B cell (primary cell): ENCODE measurements around the gene KIF26B. TPM values are rescaled to one million over a fixed set of nuclear protein-coding genes. Genes with fewer than 3 reads are reported as not detected.

Experiments
- ATAC-seq: fragments of 200-7000 bp; cut with Tn5 transposase; one replicate; pipeline ENCODE4 v1.10.0; 2021; ENCODE audit warnings: low read depth, mild to moderate bottlenecking, moderate number of reproducible peaks, moderate library complexity
- CTCF ChIA-PET: fragments of 350-600 bp; sonication (Branson Sonifier 250); formaldehyde crosslinking; loops from one replicate; lab custom pipeline; 2021; ENCODE audit warnings: antibody characterized with exemption, inconsistent platforms; lab: Charles Lee
- POLR2A ChIA-PET: fragments of 350-600 bp; sonication (Branson Sonifier 250); formaldehyde crosslinking; loops from one replicate; lab custom pipeline; 2021; ENCODE audit warnings: antibody characterized with exemption; lab: Charles Lee
- DNase-seq: peaks from one replicate; pipeline ENCODE4 v3.0.0; 2013
- H2AFZ ChIP-seq: 2 replicates; pipeline ENCODE4 v1.6.1; 2012; ENCODE audit warnings: mild to moderate bottlenecking, low read depth, low read length; ENCODE audit not compliant: insufficient read depth, poor library complexity, severe bottlenecking
- H3K27ac ChIP-seq, 2 donors: 1 replicate in 1 of 2; 2 replicates in 1 of 2; pipeline ENCODE4 v1.5.1; 2012 to 2013; ENCODE audit warnings: low read length in 2 of 2, mild to moderate bottlenecking in 2 of 2, moderate library complexity in 1 of 2
- H3K27me3 ChIP-seq, 4 experiments: fragments of 200-600 bp in 1 of 4; sonication (generic) in 1 of 4; replicated peaks in 1 of 4; 1 replicate in 2 of 4; 2 replicates in 2 of 4; pipeline versions ENCODE4 v1.6.1 to v1.7.0; 2013 to 2016; ENCODE audit warnings: low read length in 3 of 4, mild to moderate bottlenecking in 2 of 4, mixed read lengths in 1 of 4, moderate library complexity in 1 of 4; ENCODE audit not compliant: insufficient read depth in 4 of 4, control insufficient read depth in 3 of 4; ENCODE audit errors: control extremely low read depth in 1 of 4
- H3K36me3 ChIP-seq, 2 experiments: replicated peaks in 1 of 2; 1 replicate in 1 of 2; 2 replicates in 1 of 2; pipeline versions ENCODE4 v1.6.1 to v1.7.1; 2013; ENCODE audit warnings: low read length in 1 of 2; ENCODE audit not compliant: insufficient read depth in 2 of 2, control insufficient read depth in 1 of 2; ENCODE audit errors: control extremely low read depth in 1 of 2, extremely low read depth in 1 of 2
- H3K4me1 ChIP-seq, 2 donors: fragments of 200-600 bp in 1 of 2; sonication (generic) in 1 of 2; 1 replicate in 1 of 2; 2 replicates in 1 of 2; pipeline versions ENCODE4 v1.5.1 to v1.6.1; 2013 to 2017; ENCODE audit warnings: low read length in 2 of 2; ENCODE audit not compliant: control insufficient read depth in 2 of 2, insufficient read depth in 2 of 2
- H3K4me2 ChIP-seq: replicated peaks from 2 replicates; pipeline ENCODE3; 2012; ENCODE audit warnings: mild to moderate bottlenecking, low read depth, low read length; ENCODE audit not compliant: poor library complexity, severe bottlenecking
- H3K4me3 ChIP-seq, 5 experiments: fragments of 200-600 bp in 1 of 5; sonication (generic) in 1 of 5; 1 replicate in 3 of 5; 2 replicates in 2 of 5; pipeline versions ENCODE4 v1.5.1 to v1.7.0; 2011 to 2016; ENCODE audit warnings: low read length in 4 of 5, mild to moderate bottlenecking in 4 of 5, low read depth in 2 of 5, control low read depth in 1 of 5, moderate library complexity in 1 of 5; ENCODE audit not compliant: insufficient read depth in 1 of 5; ENCODE audit errors: control extremely low read depth in 1 of 5, extremely low read depth in 1 of 5
- H3K79me2 ChIP-seq: fragments of 200-600 bp; sonication (generic); one replicate; pipeline ENCODE4 v1.6.0; 2016; ENCODE audit warnings: low read length; ENCODE audit not compliant: control insufficient read depth, insufficient read depth
- H3K9ac ChIP-seq: fragments of 200-600 bp; sonication (generic); 2 replicates; pipeline ENCODE4 v1.6.1; 2017; ENCODE audit warnings: mild to moderate bottlenecking, low read length, moderate library complexity
- H3K9me3 ChIP-seq, 3 donors: one replicate each; pipeline versions ENCODE4 v1.6.1 to v1.7.1; 2013; ENCODE audit warnings: low read length in 2 of 3; ENCODE audit not compliant: control insufficient read depth in 2 of 3, insufficient read depth in 1 of 3; ENCODE audit errors: control extremely low read depth in 1 of 3
- H4K20me1 ChIP-seq: 2 replicates; pipeline ENCODE4 v1.6.0; 2012; ENCODE audit warnings: mild to moderate bottlenecking, low read length; ENCODE audit not compliant: insufficient read depth, control insufficient read depth, poor library complexity, severe bottlenecking
- H3K27ac Mint-ChIP-seq: one replicate; pipeline ENCODE4 v1.8.0; 2021; ENCODE audit warnings: mixed read lengths
- H3K27me3 Mint-ChIP-seq: one replicate; pipeline ENCODE4 v1.8.0; 2021; ENCODE audit warnings: mixed read lengths
- H3K4me1 Mint-ChIP-seq: one replicate; pipeline ENCODE4 v1.8.0; 2021; ENCODE audit warnings: mixed read lengths
- H3K4me3 Mint-ChIP-seq: one replicate; pipeline ENCODE4 v1.8.0; 2021; ENCODE audit warnings: mixed read lengths
- H3K9me3 Mint-ChIP-seq: one replicate; pipeline ENCODE4 v1.8.0; 2022; ENCODE audit warnings: mixed read lengths; ENCODE audit not compliant: insufficient read depth
- EZH2 ChIP-seq: IDR thresholded peaks from 2 replicates; pipeline ENCODE4 v1.6.1; 2012; ENCODE audit warnings: borderline replicate concordance, low read depth, mild to moderate bottlenecking, moderate library complexity, low read length; ENCODE audit not compliant: insufficient read depth, poor library complexity, severe bottlenecking
- WGBS: methylation state at CpG from one replicate; pipeline ENCODE4 v1.1.5; 2013; ENCODE audit warnings: missing lambda C conversion rate; ENCODE audit not compliant: insufficient coverage; 5-methylcytosine and 5-hydroxymethylcytosine counted together
- intact Hi-C: fragments of 100-400 bp; cut with micrococcal nuclease; formaldehyde crosslinking; loops from one replicate; pipeline ENCODE4 v1.10.0; 2022
- polyA plus RNA-seq: library from polyadenylated mRNA; depleted of rRNA; stranded (reverse); fragments of >200 nt; gene quantifications from 2 replicates; pipeline ENCODE4 v1.2.3, GENCODE V29; 2012
- total RNA-seq, 2 donors: library from RNA; stranded (reverse); fragments of 120-200 nt in 1 of 2; gene quantifications; 1 replicate in 1 of 2; 2 replicates in 1 of 2; pipeline versions ENCODE4 v1.2.3 to v1.2.4, GENCODE V29; 2013 to 2022
- TF ChIP-seq, protein P1 (sequence below): fragments of 200-600 bp; IDR thresholded peaks from one replicate; pipeline ENCODE4 v1.8.0; 2022; ENCODE audit warnings: antibody characterized with exemption, mild to moderate bottlenecking

Gene KIF26B
- total and polyA plus RNA-seq, 2 donors (not counting 1 experiment from before 2014, with no cell fraction given), result 0.62 TPM; not detected in 1

DNA sequence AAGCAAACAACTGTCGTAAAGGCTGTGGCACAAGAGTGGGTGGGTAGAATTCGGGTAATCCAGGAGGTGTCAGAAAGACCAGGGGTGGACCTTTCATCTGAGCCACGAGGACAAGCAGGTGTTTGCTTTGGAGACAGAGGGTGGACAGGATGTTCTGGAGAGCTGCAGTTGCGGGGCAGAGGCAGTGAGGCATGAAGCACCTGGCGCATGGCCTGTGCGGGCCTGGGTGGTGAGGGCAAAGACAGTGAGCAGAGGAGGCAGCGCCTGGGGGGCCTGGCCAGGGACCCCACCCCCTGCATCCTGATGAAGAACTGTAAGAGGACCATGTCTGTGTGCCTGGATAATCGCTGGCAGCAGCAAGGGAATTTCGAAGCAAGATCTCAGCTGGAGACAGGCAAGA is 24.9 kb downstream of the KIF26B start:
- Histone ChIP-seq H3K27me3 (no peaks in the 10 kb centered on the region), H3K9ac (no peak overlapping the region), H3K36me3 (no peaks in the 10 kb centered on the region), H3K4me1 (no peaks in the 10 kb centered on the region), H3K79me2 (no peaks in the 10 kb centered on the region), H4K20me1 (no peaks in the 10 kb centered on the region), H3K4me2 (no peak overlapping the region), H3K4me3 (no peak overlapping the region), H2AFZ (no peak overlapping the region), H3K9me3 (no peaks in the 10 kb centered on the region), H3K27ac (no peak overlapping the region)
- intact Hi-C loops, result no loop called here
- no peak for TF ChIP-seq EZH2
- TF ChIP-seq, protein P1, sequence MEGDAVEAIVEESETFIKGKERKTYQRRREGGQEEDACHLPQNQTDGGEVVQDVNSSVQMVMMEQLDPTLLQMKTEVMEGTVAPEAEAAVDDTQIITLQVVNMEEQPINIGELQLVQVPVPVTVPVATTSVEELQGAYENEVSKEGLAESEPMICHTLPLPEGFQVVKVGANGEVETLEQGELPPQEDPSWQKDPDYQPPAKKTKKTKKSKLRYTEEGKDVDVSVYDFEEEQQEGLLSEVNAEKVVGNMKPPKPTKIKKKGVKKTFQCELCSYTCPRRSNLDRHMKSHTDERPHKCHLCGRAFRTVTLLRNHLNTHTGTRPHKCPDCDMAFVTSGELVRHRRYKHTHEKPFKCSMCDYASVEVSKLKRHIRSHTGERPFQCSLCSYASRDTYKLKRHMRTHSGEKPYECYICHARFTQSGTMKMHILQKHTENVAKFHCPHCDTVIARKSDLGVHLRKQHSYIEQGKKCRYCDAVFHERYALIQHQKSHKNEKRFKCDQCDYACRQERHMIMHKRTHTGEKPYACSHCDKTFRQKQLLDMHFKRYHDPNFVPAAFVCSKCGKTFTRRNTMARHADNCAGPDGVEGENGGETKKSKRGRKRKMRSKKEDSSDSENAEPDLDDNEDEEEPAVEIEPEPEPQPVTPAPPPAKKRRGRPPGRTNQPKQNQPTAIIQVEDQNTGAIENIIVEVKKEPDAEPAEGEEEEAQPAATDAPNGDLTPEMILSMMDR, result no peak
- Mint-ChIP-seq H3K9me3 (no peaks in the 10 kb centered on the region), H3K4me3 (no peak overlapping the region), H3K27ac (no peak overlapping the region), H3K4me1 (no peaks in the 10 kb centered on the region), H3K27me3 (peaks cover 13% of the 10 kb centered on the region)
- DNase-seq (no peak), ATAC-seq (no peak)
- ChIA-PET CTCF (no interaction called here), POLR2A (no interaction called here)
- WGBS, result 55% methylated on average over 9 of the region's 9 CpGs

DNA sequence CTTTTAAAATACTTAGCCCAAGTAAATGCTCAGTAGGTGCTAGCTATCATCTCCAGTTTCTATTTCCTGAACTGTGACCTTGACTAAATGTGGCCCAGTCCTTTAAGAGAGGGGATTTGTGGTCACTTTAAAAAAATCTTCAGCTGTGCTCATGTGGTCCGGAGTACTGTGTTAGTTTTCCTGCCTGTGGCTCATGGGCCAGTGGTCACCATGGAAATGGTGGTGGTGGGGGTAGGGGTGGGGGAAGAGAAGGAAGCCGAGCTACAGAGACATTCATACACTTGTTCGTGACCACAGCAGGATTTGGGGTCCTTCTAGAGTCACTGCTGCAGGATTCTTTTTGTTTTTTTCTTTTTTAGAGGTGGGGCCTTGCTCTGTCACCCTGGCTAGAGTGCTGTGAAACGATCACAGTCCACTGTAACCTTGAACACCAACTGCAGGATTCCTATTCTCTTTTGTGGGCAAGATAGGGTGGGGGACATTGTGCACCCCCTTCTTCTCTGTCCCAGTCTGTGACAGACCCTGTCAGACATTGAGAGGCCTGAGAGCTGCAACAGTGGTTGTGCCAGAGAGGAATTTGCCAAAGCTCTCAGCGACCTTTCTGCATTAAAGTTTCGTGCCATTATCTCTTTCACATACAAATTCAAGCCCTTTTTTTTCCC is 25.8 kb downstream of the KIF26B start:
- no peaks in the 10 kb centered on the region for H3K27me3 ChIP-seq
- H3K27ac ChIP-seq, result no peak overlapping the region
- no peaks in the 10 kb centered on the region for H3K9me3 ChIP-seq
- Mint-ChIP-seq H3K4me3 (no peak overlapping the region), H3K27ac (no peak overlapping the region), H3K4me1 (no peaks in the 10 kb centered on the region), H3K9me3 (no peaks in the 10 kb centered on the region), H3K27me3 (peaks cover 14% of the 10 kb centered on the region)
- H3K79me2 ChIP-seq, result no peaks in the 10 kb centered on the region
- H3K9ac ChIP-seq, result no peak overlapping the region
- H3K4me3 ChIP-seq, result no peak overlapping the region
- H2AFZ ChIP-seq, result peak overlapping the region; percentile 10
- ChIA-PET CTCF (interaction anchor here (0.9 kb wide), 1 partner anchor 30 kb away, joined by 3 read pairs; no protein-coding TSS in a partner anchor), POLR2A (no interaction called here)
- no peak overlapping the region for H3K4me2 ChIP-seq
- no peaks in the 10 kb centered on the region for H4K20me1 ChIP-seq
- intact Hi-C loops, result no loop called here
- ATAC-seq (no peak), DNase-seq (no peak)
- no peaks in the 10 kb centered on the region for H3K36me3 ChIP-seq
- WGBS, result 53% methylated on average over 3 of the region's 6 CpGs
- no peaks in the 10 kb centered on the region for H3K4me1 ChIP-seq
- no peak for TF ChIP-seq EZH2
- TF ChIP-seq, protein P1, result no peak
